CD14-positive monocyte (primary cell): Measurements from ENCODE around the gene NOX1. TPM values are rescaled to one million over a fixed set of nuclear protein-coding genes. Genes with fewer than 3 reads are reported as not detected.

Experiments used
- DNase-seq, 3 donors: peaks; one replicate each; pipeline ENCODE4 v3.0.0-alpha.2; 2011 to 2022
- H2AFZ ChIP-seq: 2 replicates; pipeline ENCODE4 v1.6.0; 2012; ENCODE audit warnings: mild to moderate bottlenecking, low read depth, low read length, inconsistent platforms; ENCODE audit not compliant: insufficient read depth, poor library complexity, severe bottlenecking
- H3K27ac ChIP-seq, 2 donors: 1 replicate in 1 of 2; 2 replicates in 1 of 2; pipeline ENCODE4 v1.5.1; 2012 to 2013; ENCODE audit warnings: low read length in 2 of 2, control low read depth in 1 of 2, inconsistent platforms in 1 of 2, low read depth in 1 of 2, mild to moderate bottlenecking in 1 of 2
- H3K27me3 ChIP-seq, 2 donors: one replicate each; pipeline versions ENCODE4 v1.6.0 to v1.6.1; 2011 to 2013; ENCODE audit warnings: low read length in 2 of 2; ENCODE audit not compliant: control insufficient read depth in 2 of 2, insufficient read depth in 2 of 2
- H3K36me3 ChIP-seq, 2 donors: replicated peaks in 1 of 2; 1 replicate in 1 of 2; 2 replicates in 1 of 2; pipeline versions ENCODE4 v1.5.1 to v1.6.1; 2012 to 2013; ENCODE audit warnings: low read length in 2 of 2, control low read depth in 1 of 2, inconsistent platforms in 1 of 2, mild to moderate bottlenecking in 1 of 2; ENCODE audit not compliant: insufficient read depth in 2 of 2, control insufficient read depth in 1 of 2
- H3K4me1 ChIP-seq, 2 donors: 1 replicate in 1 of 2; 2 replicates in 1 of 2; pipeline versions ENCODE4 v1.5.1 to v1.6.1; 2012 to 2013; ENCODE audit warnings: low read length in 2 of 2, control low read depth in 1 of 2, inconsistent platforms in 1 of 2, mild to moderate bottlenecking in 1 of 2, moderate library complexity in 1 of 2; ENCODE audit not compliant: insufficient read depth in 2 of 2, control insufficient read depth in 1 of 2
- H3K4me2 ChIP-seq: replicated peaks from 2 replicates; pipeline ENCODE3; 2012; ENCODE audit warnings: low read length, moderate library complexity, mild to moderate bottlenecking; ENCODE audit not compliant: poor library complexity, severe bottlenecking; ENCODE audit errors: extremely low read depth
- H3K4me3 ChIP-seq, 3 experiments: fragments of 200-600 bp in 1 of 3; sonication (generic) in 1 of 3; replicated peaks in 1 of 3; 1 replicate in 2 of 3; 2 replicates in 1 of 3; pipeline ENCODE4 v1.5.1; 2011 to 2013; ENCODE audit warnings: low read length in 3 of 3, mild to moderate bottlenecking in 3 of 3, control low read depth in 2 of 3, low read depth in 2 of 3, inconsistent platforms in 1 of 3, moderate library complexity in 1 of 3
- H3K79me2 ChIP-seq: 2 replicates; pipeline ENCODE4 v1.6.0; 2012; ENCODE audit warnings: mild to moderate bottlenecking, control low read depth, inconsistent platforms, low read length, moderate library complexity; ENCODE audit not compliant: insufficient read depth
- H3K9ac ChIP-seq: 2 replicates; pipeline ENCODE4 v1.6.0; 2017; ENCODE audit warnings: low read length, mild to moderate bottlenecking; ENCODE audit not compliant: insufficient read depth, poor library complexity, severe bottlenecking
- H3K9me3 ChIP-seq, 2 donors: replicated peaks in 1 of 2; 1 replicate in 1 of 2; 2 replicates in 1 of 2; pipeline versions ENCODE4 v1.5.1 to v1.6.1; 2012 to 2013; ENCODE audit warnings: low read length in 2 of 2, control low read depth in 1 of 2; ENCODE audit not compliant: control insufficient read depth in 1 of 2, insufficient read depth in 1 of 2
- H4K20me1 ChIP-seq: 2 replicates; pipeline ENCODE4 v1.6.0; 2012; ENCODE audit warnings: mild to moderate bottlenecking, low read length, control low read depth, moderate library complexity; ENCODE audit not compliant: insufficient read depth
- H3K27ac Mint-ChIP-seq, 7 donors: one replicate each; pipeline ENCODE4 v1.8.0; 2020; ENCODE audit warnings: mild to moderate bottlenecking in 7 of 7, mixed read lengths in 7 of 7, moderate library complexity in 6 of 7, inconsistent platforms in 2 of 7
- H3K27me3 Mint-ChIP-seq, 3 donors: one replicate each; pipeline ENCODE4 v1.8.0; 2021 to 2022; ENCODE audit warnings: low read depth in 3 of 3, mild to moderate bottlenecking in 3 of 3, mixed read lengths in 3 of 3, moderate library complexity in 3 of 3, inconsistent platforms in 1 of 3
- H3K36me3 Mint-ChIP-seq, 2 donors: one replicate each; pipeline ENCODE4 v1.8.0; 2020; ENCODE audit warnings: mixed read lengths in 2 of 2, inconsistent platforms in 1 of 2, mild to moderate bottlenecking in 1 of 2
- H3K4me1 Mint-ChIP-seq: one replicate; pipeline ENCODE4 v1.8.0; 2020; ENCODE audit warnings: mild to moderate bottlenecking, mixed read lengths
- H3K4me3 Mint-ChIP-seq, 2 donors: one replicate each; pipeline ENCODE4 v1.8.0; 2020; ENCODE audit warnings: mild to moderate bottlenecking in 2 of 2, mixed read lengths in 2 of 2, moderate library complexity in 1 of 2
- H3K9me3 Mint-ChIP-seq, 7 donors: one replicate each; pipeline ENCODE4 v1.8.0; 2020 to 2022; ENCODE audit warnings: mixed read lengths in 7 of 7, mild to moderate bottlenecking in 6 of 7, moderate library complexity in 6 of 7, inconsistent platforms in 2 of 7
- WGBS: methylation state at CpG from one replicate; pipeline ENCODE4 v1.1.5; 2013; ENCODE audit warnings: missing lambda C conversion rate; ENCODE audit not compliant: insufficient coverage; 5-methylcytosine and 5-hydroxymethylcytosine counted together
- intact Hi-C, 2 donors: fragments of 100-400 bp; cut with micrococcal nuclease; formaldehyde crosslinking; loops; one replicate each; pipeline versions ENCODE4 v1.15.0 to v1.15.1; 2023
- polyA plus RNA-seq, 3 donors: library from polyadenylated mRNA; depleted of rRNA in 1 of 3; unstranded in 2 of 3; stranded (reverse) in 1 of 3; fragments of 300-500 nt in 2 of 3; fragments of >200 nt in 1 of 3; fragmentation: Illumina TruSeq in 2 of 3; gene quantifications; 1 replicate in 2 of 3; 2 replicates in 1 of 3; pipeline ENCODE4 v1.2.3, GENCODE V29; 2012 to 2021
- TF ChIP-seq, protein P1 (sequence below): fragments of 200-600 bp; IDR thresholded peaks from one replicate; pipeline ENCODE4 v1.8.0; 2022; ENCODE audit warnings: antibody characterized with exemption, mild to moderate bottlenecking

Gene NOX1
- polyA plus RNA-seq, 3 donors, result not detected

DNA sequence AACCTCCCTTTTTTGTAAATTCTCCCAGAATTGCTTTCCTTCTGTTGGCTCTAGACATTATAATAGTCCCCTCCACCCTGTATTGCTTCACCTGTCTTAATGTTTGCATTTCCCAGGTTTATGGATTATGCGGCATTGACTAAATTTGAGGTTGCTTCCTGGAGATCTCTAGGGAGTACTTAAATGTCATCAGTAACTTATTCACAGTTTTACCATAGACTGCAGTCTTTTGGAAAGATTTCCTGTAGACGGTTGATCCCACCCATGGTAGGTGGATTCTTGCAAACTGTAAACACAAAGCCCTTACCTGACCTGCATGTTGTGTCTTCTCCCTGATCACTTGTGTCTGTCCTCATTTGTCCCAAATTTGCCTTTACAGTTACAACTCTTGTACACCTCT lies 6.2 kb upstream of the NOX1 start:
- no CpG with 5 or more reads among the region's 2 CpGs for WGBS
- no peaks in the 10 kb centered on the region for H3K36me3 Mint-ChIP-seq

DNA sequence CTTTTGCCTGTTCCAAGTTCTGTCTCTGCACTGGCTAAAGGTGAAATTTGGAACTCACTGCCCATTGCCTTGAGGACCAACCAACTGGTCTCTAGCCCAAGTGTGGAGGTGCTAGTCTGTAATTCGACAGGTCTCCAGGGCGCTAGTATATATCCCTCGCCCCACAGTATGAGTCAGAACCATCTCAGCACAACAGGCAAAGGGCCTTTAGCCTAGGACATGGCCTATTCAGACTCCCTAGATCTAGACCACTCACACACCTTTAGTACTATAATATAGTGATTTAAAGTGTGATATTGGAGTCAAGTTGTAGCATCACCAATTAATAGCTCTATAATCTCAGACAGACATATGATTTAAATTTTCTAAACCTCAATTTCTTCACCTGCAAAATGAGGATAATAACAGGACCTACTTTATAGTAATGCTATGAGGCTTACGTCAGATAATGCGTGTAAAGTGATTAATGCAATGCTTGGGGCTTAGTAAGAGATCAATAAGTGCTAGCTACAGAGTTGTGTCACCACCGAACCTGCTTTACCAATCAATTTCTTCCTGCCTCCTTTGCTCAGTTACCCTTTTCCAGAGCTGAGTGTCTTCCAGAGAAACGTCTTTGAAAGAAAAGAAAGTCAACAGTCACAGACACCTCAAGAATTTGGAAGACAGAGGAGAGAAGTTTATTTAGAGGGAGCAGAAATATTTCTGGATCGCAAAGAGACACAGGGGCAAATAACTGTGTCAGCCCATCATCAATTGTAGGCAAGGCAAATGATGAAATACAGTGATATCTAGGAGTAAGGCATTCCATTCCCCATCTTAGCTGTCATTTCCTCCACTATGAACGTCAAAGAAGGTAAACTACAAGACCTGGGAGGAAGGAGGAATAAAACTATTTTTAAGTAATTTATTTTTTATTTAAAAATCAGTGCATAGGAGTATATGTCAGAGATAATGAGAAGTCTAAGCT lies 2.3 kb downstream of the NOX1 start:
- Histone ChIP-seq H3K27me3 (no peaks in the 10 kb centered on the region), H2AFZ (no peak overlapping the region), H3K9me3 (no peaks in the 10 kb centered on the region), H3K36me3 (no peaks in the 10 kb centered on the region), H3K9ac (no peak overlapping the region), H3K4me1 (no peaks in the 10 kb centered on the region), H4K20me1 (no peaks in the 10 kb centered on the region), H3K27ac (no peak overlapping the region), H3K79me2 (no peaks in the 10 kb centered on the region), H3K4me2 (no peak overlapping the region), H3K4me3 (no peak overlapping the region)
- H3K27ac Mint-ChIP-seq, result no peak overlapping the region
- peaks cover 0 to 4% (median 0%) of the 10 kb centered on the region in 3 donors for H3K27me3 Mint-ChIP-seq
- H3K36me3 Mint-ChIP-seq, result no peaks in the 10 kb centered on the region
- WGBS, result no CpG with 5 or more reads among the region's 9 CpGs
- no peak for DNase-seq
- TF ChIP-seq, protein P1, sequence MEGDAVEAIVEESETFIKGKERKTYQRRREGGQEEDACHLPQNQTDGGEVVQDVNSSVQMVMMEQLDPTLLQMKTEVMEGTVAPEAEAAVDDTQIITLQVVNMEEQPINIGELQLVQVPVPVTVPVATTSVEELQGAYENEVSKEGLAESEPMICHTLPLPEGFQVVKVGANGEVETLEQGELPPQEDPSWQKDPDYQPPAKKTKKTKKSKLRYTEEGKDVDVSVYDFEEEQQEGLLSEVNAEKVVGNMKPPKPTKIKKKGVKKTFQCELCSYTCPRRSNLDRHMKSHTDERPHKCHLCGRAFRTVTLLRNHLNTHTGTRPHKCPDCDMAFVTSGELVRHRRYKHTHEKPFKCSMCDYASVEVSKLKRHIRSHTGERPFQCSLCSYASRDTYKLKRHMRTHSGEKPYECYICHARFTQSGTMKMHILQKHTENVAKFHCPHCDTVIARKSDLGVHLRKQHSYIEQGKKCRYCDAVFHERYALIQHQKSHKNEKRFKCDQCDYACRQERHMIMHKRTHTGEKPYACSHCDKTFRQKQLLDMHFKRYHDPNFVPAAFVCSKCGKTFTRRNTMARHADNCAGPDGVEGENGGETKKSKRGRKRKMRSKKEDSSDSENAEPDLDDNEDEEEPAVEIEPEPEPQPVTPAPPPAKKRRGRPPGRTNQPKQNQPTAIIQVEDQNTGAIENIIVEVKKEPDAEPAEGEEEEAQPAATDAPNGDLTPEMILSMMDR, result no peak
- H3K4me1 Mint-ChIP-seq, result no peaks in the 10 kb centered on the region
- no peak overlapping the region for H3K4me3 Mint-ChIP-seq
- peaks cover 0 to 2% (median 0%) of the 10 kb centered on the region in 7 donors for H3K9me3 Mint-ChIP-seq
- intact Hi-C loops, result no loop called here

More for the DNA sequence above, 6.2 kb upstream of the NOX1 start:
- Histone ChIP-seq H3K27me3 (no peaks in the 10 kb centered on the region), H3K27ac (no peak overlapping the region), H3K9me3 (no peaks in the 10 kb centered on the region), H4K20me1 (no peaks in the 10 kb centered on the region), H3K79me2 (no peaks in the 10 kb centered on the region), H2AFZ (no peak overlapping the region), H3K9ac (no peak overlapping the region), H3K4me1 (no peaks in the 10 kb centered on the region), H3K4me3 (no peak overlapping the region), H3K4me2 (no peak overlapping the region), H3K36me3 (no peaks in the 10 kb centered on the region)
- TF ChIP-seq, protein P1, result no peak
- Mint-ChIP-seq H3K4me1 (no peaks in the 10 kb centered on the region), H3K4me3 (no peak overlapping the region), H3K27ac (no peak overlapping the region), H3K9me3 (peaks cover 0 to 4% (median 0%) of the 10 kb centered on the region in 7 donors), H3K27me3 (peaks cover 0 to 2% (median 2%) of the 10 kb centered on the region in 3 donors)
- DNase-seq, result no peak
- intact Hi-C loops, result no loop called here
